GM19467 (cell line): Measurements from ENCODE around the gene PDE5A.

Experiments used
- ATAC-seq: cut with Tn5 transposase; IDR thresholded peaks from one replicate; pipeline ENCODE4 v1.9.1; 2021; ENCODE audit warnings: mild to moderate bottlenecking, moderate library complexity; ENCODE audit not compliant: unreplicated experiment

PDE5A gene

DNA sequence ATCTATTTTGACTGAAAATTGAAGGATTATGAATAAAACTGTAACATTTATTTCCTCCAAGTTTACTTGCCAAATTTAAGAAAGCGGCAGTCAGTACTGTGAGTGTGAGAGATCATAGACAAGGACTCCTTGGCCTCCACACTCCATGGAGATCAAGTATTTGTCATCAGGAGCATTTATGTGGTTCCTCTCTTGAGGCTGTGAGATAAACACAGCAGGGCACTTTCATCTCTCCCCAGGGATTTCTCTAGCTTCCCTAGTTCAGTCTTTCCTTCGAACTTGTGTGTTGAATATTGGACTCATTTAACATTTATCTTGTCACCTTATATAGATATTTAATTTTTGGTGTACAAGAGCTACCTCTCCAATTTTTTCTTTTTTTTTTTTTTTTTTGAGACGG lies 40.8 kb downstream of the PDE5A start:
- ATAC-seq = no peak

DNA sequence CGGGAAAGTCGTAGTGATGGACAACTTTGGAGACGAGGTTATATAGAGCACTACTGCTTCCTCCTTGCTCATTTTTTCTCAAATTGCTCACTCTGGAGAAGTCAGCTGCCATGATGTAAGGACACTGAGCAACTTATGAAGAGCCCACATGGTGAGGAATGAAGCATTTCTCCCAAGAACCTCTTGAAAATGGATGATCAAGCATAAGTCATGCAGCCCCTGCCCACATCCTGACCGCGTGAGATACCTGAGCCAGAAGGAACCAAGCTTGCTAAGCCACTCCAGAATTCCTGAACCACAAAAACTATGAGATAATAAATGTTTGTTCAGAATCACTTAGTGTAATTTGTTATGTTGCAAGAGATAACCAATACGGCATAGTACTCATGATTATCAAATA lies 42.8 kb downstream of the PDE5A start:
- ATAC-seq = no peak

DNA sequence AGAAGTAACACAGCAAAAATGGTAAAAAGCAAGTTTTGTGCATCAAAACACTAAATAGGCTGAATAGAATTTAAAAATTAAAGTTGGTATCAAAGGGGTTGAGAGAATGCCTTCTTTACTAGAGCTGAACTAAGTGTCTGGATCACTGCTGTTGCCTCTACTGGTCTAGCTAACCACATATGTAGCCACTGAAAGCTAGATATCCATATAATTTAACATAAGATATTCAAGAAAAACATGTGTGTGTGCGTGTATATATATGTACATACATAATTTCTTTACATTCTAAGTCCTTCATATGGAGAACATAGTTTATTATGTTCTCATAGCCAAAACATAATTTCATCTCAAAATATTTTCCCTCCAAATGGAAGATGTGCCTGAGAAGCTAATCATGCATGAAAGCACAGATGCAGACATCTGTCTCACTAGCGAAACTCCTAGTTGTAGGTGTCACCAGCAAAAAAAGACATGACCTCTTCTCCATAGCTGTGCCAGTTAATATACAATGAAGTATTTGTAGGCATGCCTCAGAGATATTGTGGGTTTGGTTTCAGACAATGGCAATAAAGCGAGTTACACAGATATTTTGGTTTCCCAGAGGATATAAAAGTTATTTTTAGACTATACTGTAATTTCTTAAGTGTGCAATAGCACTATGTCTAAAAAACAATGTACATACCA lies 47.3 kb downstream of the PDE5A start:
- no peak for ATAC-seq

DNA sequence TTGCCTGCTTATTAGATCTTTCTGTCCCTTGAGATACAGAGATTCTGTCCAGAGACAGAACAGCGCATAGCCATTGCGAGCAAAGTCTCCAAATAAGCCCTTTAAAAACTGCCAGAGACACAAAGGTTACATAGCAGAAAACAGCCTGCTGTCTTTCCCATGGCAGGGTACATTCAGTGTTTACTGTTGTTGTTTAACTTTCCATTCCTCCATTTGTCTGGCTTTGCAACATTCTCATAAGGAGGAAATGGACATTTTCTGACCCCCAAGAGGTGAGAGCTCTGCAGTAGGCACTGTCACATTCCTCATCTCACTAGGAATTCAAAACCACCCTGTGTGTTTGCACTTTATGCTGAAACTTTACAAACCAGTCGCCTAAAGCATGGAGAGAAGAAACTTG lies 48.3 kb downstream of the PDE5A start:
- no peak for ATAC-seq

DNA sequence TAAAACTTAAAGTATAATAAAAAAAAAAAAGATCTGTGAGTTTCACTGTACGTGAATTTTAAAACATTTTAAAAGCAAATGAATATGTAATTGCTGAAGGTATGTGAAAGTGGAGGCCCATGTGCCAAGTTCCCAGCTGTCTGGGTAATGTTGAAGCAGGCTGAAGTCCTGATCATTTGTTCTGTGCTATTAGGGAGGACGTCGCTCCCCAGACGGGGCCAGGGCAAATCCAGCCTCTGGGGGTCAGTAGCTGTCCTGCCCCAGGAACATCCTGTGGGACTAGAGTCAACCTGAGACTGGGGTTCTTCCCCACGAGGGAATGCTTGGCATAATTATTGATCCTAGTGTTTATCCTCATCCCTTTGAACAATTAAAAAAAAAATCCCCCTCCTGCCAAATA lies 48.8 kb downstream of the PDE5A start:
- ATAC-seq = no peak

DNA sequence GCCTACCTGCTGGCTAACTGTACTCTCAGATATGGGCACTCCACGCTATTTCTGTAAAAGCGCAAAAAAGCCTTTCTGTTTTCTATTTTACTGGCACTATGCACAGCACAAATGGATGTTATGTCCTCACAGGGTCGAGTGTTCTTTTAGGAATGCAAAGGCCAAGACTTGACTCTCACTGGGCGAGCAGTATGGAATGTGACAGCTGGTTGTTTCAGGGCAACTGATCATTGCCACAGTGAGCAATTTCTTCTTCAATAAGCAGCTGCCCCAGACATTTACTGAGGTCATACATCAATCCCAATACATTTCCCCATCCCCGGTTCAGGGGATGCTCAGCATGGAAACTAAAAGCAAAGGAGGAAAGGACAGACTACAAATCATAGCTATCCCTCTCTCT lies 58.2 kb downstream of the PDE5A start:
- no peak for ATAC-seq

DNA sequence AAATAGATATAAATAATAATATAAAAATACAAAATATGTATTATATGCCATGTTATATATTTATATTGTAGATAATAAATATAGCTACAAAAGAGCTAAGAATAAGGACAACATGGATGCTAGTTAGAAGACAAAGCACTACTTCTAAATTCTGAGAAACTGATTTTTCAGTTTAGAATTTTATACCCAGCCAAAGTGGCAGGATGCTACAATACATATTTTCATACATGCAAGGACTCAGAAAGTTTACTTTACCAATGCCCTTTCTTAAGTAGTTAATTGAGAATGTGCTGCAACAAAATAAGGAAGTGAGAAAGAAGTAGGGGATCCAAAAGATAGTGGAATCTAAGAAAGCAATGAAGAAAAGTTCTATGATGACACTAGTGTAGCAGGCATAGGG lies 64.5 kb downstream of the PDE5A start:
- ATAC-seq = no peak

DNA sequence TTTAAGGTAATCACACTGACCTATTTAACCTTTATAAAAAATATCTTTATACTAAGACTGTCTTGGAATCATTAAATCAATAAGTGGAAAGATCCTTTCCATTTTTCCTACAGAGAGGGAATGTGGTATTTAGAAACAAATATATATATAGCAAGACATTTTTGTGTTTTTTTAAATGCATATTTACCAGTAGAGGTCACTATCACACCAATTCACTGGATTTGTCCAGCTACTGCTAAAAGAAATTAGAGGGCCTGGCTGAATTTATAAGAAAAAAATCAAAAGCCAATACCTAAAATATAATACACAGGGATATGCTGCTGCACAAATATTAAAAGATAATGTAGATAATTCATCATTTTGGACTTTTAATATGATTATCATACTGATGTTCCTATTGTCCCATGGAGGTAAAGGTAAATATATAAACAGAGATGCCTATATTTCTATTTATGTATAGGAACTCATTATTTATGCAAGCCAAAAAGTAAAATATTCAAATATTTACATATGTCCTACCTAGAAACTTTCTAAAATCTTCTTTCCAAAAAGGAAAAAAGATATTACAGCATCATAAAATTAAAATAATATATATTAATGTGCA lies 69.5 kb downstream of the PDE5A start:
- ATAC-seq = no peak

DNA sequence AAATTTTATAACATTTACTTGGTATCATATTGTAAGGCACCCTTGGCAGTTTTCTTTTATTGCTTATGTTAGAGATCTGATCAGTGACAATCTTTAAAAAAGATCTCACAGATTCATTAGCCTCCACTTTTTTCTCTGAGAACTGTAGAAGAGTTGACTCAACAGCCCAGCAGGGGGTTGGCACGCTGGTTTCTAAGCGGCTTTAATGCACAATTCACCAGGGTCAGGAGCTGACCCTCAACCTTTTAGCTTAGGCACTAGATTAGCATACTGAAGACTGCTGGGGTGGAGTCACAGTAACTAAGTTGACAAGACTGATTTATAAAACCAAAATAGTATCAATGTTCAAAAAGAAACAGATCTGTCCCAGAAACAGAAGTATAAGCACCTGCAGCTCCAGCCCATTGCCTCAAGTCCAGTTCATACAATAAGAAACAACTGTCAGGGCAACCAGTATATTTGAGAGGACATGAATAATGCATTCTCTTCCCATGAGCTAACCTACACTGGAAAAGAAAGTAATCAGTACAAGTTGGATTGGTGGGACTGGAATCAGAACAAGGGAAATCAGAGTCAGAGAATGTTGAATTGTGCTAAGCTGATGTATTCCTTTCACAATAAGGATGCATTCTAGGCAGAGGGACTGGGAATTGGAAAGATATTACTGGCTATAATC lies 77.6 kb downstream of the PDE5A start:
- ATAC-seq = no peak

DNA sequence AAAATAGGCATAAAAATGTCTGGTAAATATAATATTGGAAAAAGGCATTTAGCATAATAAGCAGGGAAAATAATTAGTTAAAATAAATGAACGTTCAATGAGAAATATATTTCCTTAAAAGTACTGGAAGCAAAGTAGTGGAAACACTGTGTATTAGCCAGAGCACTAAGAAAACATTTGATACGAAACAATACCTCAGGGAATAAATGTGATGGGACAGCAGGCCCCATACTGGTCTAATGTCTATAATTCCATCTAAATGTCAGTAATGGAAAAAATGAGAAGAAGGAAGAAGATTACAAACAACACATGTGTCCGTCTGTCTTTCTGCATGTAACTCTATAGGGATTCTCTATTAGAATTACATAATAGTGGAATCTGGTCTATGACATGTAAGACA lies 79.0 kb downstream of the PDE5A start:
- ATAC-seq = no peak

DNA sequence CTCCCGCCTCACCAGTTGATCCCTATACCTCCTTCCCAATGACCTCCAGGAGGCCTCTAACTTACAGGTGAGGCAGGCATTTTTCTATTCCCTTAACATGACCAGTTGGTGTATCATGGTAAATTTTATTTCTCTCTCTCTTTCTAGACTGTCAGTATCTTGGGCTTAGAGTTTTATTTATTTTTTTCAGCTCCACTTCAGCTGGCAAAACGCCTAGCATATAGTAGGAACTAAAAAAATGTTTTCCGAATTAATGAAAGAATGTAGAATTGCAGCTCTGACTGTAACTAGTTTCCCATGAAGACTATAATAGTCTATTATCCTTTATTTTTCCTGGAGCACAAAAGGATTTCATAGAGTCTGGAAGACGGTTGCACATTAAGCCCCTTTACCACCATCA lies 84.8 kb downstream of the PDE5A start:
- no peak for ATAC-seq

DNA sequence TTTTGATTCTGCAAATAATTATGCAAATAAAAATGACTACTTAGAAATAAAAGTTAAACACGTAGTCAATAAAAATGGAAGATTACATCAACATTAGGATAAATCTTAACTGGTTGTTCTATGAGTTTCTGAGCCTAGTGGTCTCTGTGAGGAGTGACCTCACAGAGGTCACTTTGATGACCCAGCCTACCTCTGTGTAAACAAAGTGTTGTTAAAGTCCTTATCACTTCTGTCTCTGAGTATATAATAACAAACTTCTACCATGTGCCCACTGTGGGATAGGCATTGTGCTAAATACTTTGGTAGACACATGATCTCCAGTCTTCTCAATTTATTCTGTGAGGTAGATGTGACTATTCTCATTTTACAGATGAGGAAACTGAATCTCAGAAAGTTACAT lies 85.4 kb downstream of the PDE5A start:
- ATAC-seq = no peak

DNA sequence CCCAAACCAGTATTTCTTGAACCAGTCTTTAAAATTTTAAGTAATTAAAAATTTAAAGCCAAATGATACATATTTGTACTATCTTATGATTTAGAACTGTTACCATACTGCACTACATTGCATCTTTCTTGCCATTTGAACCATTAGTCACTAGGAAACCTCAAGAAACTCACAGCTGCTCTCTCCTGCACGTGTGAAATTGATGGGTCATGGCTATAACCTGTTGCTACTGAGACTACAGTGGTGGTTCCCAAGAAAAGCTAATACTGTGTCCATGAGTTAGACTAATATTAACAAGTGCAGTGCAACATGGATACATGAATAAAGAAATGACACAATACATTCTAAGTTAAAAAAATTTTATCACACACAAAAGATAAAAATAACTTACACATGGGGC lies 88.4 kb downstream of the PDE5A start:
- ATAC-seq = no peak

DNA sequence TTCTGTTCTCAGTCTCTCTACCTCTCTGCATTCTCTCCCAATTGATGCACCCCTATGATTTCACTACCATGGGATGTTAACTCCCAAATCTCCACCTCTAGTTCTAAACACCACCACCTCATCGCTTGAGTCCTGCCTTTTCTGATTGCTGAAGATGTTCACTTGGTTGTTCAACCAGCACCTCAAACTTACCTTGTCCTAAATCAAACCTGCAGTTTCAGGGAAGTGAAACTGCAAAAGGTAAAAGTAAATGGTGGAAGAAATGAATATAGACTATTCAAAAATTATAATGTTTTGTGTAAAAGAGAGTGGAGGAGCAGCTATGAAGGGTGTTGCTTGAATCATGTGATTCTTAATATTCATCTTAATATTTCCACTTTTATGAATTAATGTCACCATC lies 91.0 kb downstream of the PDE5A start:
- no peak for ATAC-seq

DNA sequence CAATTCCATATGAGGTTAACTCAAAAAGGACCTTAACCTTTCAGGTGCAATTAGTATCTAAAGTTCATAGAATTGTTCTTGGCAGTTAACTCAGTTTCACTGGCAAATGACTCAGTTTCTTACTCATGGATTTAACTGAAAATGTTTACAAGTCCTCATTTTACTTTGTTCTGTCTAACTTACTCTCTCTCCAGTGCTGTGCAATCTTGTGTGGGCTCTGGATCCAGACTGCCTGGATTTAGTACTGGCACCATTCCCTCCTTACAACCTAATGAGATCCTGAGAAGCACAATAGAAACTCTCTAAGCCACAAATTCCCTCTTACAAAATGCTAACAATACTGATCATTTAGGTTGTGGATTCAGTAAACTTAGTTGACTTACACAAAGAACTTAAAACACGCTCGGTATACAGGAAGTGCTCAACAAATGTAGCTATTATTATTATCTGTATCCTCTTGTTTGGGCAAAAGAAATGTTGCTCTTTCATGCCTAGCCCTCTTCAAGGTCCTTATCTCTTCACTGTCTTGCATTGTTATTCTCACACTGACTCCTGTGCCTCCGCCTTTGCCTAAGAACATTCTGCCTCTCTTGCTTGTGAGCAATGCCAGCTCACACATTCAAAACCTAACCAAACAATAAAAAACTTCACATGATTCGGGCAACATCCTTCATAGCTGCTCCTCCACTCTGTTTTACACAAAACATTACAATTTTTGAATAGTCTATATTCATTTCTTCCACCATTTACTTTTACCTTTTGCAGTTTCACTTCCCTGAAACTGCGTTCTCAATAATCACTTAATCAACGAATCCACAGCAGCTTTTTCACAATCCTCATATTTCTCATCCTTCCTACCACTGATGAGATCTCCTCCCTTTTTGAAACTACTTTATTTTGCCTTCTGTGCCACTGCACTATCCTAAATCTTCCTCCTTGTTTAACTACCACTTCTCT lies 91.8 kb downstream of the PDE5A start:
- no peak for ATAC-seq

DNA sequence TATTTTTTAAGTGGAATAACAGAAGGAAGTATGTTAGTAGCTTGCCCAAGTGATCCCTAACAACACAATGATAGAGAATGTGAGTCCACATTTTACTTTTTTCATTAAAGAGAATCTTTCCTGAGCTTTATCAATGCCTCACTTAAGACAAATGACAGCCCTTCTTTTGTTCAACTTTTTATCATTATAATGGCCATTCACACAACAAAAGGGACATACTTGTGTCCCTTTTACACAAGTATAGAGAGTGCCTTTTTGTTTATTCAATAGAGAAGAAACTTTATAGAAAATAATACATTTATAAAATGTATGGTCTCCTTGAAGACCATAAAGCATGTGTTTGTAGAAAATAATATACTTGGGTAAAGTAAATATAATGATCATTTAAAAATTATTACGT lies 96.3 kb downstream of the PDE5A start:
- ATAC-seq = no peak

DNA sequence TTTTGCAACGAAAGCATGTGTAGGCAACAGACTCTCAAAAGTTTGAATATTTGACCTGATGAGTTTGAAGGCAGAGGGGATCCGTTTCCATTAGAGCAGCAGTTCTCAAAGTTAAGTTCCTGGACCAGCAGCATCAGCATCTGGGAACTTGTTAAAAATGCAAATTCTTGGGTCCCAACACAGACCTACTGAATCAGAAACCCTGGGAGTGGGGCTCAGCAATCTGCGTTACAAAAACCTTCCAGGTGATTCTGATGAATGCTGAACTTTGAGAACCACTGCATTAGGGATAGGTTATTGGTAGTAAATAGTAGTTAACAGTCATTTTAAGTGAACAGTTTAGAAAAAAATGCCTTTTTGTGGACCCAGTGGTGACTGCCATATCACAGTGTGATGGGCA lies 98.8 kb downstream of the PDE5A start:
- no peak for ATAC-seq

DNA sequence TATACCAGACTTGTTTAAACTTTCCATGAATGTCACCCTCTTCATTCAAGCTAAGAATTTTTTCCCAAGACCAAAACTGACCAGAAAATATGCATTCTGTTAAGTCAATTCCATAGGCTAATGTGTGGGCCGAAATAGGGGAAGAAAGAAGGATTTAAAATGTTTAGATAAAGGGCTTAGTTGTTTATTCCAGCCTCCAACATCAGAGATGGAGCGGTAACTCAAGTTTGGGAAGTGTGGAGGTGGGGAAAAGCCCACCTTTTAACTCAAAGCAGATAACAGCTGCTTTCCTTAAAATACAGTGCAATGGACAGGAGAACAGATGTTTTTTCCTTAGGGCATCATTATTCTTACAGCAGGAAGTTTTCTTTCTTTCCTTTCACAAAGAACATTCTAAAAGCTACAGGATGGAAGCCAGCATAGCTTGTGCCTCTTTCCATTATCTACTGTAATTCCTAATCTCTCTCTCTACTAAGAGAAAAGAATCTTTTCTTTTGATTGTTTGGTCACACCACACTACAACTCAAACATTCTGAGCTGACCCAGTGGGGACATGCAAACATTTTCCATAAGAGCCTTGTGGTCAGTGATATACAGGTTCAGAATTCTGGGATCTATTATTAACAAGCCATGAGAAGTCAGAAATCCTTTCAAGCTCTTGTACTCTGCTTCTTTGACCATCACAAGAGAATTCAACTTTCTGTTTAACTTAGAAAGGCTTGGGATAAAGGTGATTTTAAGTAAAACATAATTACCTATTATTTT lies 101.6 kb downstream of the PDE5A start:
- no peak for ATAC-seq

DNA sequence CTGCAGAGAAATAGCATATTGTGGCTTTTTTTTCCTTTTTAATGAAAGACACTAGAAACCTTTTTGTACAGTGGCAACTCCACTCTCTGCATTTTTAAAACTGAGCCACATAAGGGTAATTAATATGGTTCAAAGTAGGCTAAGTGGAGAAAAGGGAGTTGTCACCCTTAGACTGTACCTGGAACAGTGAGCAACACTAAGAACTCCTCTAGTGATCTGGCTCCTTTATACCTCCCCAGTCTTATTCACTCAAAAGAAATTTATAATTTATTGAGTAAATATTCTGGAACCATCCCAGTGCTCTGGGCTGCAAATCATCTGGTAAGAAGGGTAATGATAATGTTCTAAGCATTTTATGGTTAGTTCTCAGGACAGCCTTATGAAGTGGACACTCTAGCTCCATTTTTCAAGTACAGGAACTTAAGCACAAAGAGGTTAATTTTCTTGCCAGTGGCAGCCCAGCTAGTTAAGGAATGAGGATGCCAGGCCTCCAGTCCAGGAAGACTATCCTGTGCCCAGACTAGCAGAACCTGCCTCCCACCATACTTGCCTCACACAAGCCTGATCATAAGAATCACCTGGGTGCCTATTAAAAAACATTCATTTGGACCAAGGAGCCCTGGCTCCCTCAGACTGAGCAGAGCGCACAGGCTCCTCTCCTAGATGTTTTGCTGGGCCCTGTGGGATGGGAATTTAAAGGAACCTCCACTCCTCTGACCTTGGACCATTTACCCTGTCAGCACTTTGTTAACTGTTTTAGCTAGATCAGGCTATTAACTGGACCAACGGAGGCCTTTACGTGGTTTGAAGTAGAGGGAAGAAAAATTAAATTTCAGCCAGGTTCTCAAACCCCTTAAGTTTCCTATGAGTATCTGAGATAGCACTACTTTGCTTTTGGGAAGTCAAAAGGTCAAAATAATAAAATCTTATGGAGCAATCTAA lies 102.6 kb downstream of the PDE5A start:
- no peak for ATAC-seq
